GM18499 (cell line): Measurements from ENCODE around the gene ZGPAT.

ENCODE experiments used
- ATAC-seq: cut with Tn5 transposase; IDR thresholded peaks from one replicate; pipeline ENCODE4 v1.9.1; 2021; ENCODE audit warnings: moderate number of reproducible peaks; ENCODE audit not compliant: insufficient read depth, unreplicated experiment

ZGPAT gene

DNA sequence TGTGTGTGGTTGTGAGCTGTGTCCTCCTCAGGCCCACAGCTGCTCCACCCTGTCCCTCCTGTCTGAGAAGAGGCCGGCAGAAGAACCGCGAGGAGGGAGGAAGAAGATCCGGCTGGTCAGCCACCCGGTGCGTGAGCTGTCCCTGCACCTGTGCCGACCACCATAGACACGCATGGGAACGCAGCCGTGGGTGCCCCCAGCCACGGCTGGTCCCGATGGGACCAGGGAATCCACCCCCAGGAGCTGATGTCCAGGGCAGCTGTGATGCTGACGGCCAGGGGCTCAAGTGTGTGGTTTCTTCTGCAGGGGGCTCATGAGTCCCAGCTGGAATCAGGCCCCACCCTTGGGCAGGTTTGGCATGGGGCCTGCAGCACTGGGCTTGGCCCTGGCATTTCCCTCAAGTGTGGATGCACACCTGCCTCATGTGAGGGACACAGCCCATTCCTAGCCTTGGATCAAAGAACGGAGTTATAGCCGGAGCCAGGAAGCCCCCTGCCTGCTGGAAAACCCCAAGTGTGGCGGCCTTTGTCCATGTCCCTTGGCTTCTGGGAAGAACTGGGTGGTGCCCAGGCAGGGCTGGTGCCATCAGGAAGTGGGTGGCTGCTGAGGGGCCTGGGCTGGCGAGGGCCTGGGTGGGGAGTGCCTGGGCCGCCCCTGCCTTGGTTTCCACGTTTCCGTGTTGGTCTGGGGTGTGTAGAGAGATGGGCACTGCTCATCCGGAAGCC, 16.0 kb upstream of the ZGPAT start:
- no peak for ATAC-seq

- ATAC-seq = no peak
Observed at GRCh38 chr20:63692436-63693082, 15.3 kb upstream of the ZGPAT start.

DNA sequence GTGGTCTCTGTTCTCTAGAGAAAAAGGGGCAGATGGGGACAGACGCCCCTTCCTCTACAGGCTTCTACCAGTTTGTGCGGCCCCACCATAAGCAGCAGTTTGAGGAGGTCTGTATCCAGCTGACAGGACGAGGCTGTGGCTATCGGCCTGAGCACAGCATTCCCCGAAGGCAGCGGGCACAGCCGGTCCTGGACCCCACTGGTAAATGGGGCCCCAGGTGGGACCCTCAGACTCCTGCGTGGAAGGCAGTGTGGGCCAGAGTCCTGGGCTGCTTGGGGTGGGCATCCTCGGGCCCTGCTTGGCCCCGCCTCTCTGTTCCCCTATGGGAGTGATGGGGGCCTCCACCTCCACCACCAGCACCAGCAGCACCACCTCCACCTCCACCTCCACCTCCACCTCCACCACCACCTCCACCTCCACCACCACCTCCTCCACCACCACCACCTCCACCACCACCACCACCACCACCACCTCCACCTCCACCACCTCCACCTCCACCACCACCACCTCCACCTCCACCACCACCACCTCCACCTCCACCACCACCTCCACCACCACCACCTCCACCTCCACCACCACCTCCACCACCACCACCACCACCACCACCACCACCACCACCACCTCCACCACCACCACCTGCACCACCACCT, 14.6 kb upstream of the ZGPAT start:
- ATAC-seq = no peak

- ATAC-seq = no peak
Observed at GRCh38 chr20:63693733-63694583, 13.9 kb upstream of the ZGPAT start.

DNA sequence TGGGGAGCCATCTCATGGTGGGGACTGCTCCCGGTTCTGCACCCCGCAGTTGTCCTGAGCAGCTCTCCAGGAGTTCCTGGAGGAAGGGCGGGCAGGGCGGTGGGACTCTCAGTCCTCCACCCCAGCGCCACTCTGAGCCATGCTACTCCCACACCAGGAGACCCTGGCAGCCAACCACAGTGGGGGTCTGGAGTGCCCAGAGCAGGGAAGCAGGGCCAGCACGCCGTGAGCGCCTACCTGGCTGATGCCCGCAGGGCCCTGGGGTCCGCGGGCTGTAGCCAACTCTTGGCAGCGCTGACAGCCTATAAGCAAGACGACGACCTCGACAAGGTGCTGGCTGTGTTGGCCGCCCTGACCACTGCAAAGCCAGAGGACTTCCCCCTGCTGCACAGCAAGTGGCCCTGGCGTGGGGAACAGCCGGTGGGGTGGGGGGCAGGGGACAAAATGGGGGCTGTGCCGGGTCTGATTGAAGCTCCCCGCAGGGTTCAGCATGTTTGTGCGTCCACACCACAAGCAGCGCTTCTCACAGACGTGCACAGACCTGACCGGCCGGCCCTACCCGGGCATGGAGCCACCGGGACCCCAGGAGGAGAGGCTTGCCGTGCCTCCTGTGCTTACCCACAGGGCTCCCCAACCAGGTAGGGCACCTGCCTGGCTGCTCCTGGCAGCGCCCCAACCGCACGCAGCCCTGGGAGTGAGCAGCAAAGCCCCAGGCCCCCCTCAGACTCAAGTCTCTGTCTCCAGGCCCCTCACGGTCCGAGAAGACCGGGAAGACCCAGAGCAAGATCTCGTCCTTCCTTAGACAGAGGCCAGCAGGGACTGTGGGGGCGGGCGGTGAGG, 13.0 kb upstream of the ZGPAT start:
- ATAC-seq = no peak

GRCh38 chr20:63695424-63696305, 12.2 kb upstream of the ZGPAT start:
- no peak for ATAC-seq

DNA sequence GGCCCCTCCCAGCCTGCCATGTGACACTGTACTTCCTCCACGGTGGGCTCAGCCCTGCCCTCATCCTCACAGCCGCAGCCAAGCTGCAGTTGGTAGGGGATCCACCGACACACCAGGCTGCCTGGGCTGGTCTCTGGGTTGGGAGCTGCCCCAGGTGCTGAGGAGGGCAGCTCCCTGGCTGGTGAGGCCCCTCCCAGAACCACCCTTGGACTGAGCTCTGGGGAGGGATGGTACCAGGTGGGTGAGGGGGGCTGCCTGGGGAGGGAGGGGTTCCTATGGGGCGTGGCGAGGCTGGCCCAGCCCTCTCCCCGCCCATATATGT, 11.6 kb upstream of the ZGPAT start:
- no peak for ATAC-seq

- ATAC-seq = no peak
Observed at GRCh38 chr20:63696628-63697356, 11.0 kb upstream of the ZGPAT start, which contains the start of gene TNFRSF6B. TNFRSF6B (plus strand) TSS chr20:63696652; CDS start chr20:63696768, 116 bp downstream.

- ATAC-seq = no peak
Observed at GRCh38 chr20:63697357-63697867, 10.4 kb upstream of the ZGPAT start.

DNA sequence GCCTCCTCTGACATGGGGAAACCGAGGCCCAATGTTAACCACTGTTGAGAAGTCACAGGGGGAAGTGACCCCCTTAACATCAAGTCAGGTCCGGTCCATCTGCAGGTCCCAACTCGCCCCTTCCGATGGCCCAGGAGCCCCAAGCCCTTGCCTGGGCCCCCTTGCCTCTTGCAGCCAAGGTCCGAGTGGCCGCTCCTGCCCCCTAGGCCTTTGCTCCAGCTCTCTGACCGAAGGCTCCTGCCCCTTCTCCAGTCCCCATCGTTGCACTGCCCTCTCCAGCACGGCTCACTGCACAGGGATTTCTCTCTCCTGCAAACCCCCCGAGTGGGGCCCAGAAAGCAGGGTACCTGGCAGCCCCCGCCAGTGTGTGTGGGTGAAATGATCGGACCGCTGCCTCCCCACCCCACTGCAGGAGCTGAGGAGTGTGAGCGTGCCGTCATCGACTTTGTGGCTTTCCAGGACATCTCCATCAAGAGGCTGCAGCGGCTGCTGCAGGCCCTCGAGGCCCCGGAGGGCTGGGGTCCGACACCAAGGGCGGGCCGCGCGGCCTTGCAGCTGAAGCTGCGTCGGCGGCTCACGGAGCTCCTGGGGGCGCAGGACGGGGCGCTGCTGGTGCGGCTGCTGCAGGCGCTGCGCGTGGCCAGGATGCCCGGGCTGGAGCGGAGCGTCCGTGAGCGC, 9.8 kb upstream of the ZGPAT start:
- ATAC-seq = no peak

GRCh38 chr20:63698739-63699465, 8.9 kb upstream of the ZGPAT start:
- no peak for ATAC-seq

DNA sequence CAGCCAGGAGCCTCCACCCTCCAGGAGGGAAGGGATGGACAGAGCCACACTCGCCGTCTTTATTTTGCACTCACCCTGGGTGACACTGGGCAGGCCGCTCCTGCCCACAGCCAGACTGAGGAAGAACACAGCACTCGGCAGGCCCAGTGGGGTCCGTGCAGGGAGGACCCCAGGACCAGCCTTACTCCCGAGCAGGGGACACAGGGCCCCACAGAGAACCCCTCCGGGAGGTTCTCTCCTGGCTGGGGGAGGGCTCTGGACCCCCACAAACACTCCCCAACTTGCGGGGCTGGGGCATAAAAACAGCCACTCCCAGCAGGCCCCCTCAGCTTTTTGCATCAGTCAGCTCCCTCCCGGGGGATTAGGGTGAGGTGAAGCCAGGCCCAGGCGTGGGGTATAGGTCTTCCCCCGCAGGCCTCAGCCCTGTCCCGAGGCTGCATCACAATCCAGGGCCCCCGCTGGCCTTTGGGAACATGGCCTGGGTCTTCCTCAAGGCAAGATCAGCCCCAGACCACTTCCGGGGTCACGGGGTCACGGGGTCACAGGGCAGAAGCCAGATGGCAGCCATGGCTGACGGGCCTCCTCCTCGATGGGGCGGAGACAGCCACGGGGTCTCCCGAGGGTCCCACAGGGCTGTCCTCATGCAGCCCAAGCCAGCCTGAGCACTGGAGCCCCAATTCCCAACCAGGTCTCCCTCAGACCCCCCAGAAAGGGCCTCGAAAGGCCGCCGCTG, 8.2 kb upstream of the ZGPAT start:
- no peak for ATAC-seq

- no peak for ATAC-seq
Observed at GRCh38 chr20:63700199-63701050, 7.4 kb upstream of the ZGPAT start.

DNA sequence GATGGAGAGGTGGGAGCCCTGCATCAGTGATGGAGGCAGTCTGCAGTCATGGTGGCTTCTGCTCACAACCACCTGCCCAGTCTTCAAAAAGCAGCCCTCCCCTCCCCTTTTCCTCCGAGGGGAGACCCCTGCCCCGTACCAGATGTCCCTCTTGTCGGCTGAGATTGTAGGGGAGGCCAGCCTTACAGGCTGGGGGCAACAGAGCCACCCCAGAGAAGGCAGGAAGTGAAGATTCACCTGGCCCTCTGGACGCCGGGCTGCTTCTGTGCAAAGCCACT, 6.8 kb upstream of the ZGPAT start:
- no peak for ATAC-seq

GRCh38 chr20:63701329-63702035, 6.4 kb upstream of the ZGPAT start:
- no peak for ATAC-seq
